MCF 10A (cell line): ENCODE results near the gene GAN. TPM values are rescaled to one million over a fixed set of nuclear protein-coding genes. Genes with fewer than 3 reads are reported as not detected.

Source experiments
- Bru-seq: library from RNA; stranded (reverse); fragments of 400-500 nt; gene quantifications from one replicate; lab custom pipeline; 2021; lab: Mats Ljungman, UMichigan
- BruChase-seq, 2 experiments: library from RNA; stranded (reverse); fragments of 400-500 nt; gene quantifications; one replicate each; lab custom pipeline; 2021; lab: Mats Ljungman, UMichigan
- BruUV-seq: library from RNA; stranded (reverse); fragments of 400-500 nt; replicated peaks from 2 replicates; lab custom pipeline; 2021; lab: Mats Ljungman, UMichigan
- CTCF ChIA-PET: fragments of 300-600 bp; sonication (Branson Sonifier 250); formaldehyde crosslinking; extraction: SDS; loops from one replicate; lab custom pipeline; 2021; ENCODE audit warnings: antibody characterized with exemption, inconsistent platforms; lab: Yijun Ruan, JAX
- POLR2A ChIA-PET: fragments of 300-600, 350-650 bp; sonication (Branson Sonifier 250); formaldehyde crosslinking; extraction: SDS; loops from one replicate; lab custom pipeline; 2020; ENCODE audit warnings: antibody characterized with exemption, inconsistent platforms; lab: Yijun Ruan, JAX
- DNase-seq: peaks from one replicate; pipeline ENCODE4 v3.0.0-alpha.2; 2018; ENCODE audit not compliant: unreplicated experiment
- H3K27ac Mint-ChIP-seq: one replicate; pipeline ENCODE4 v1.8.0; 2022; ENCODE audit warnings: mild to moderate bottlenecking, low read depth, mixed read lengths; ENCODE audit not compliant: unreplicated experiment
- H3K27me3 Mint-ChIP-seq: one replicate; pipeline ENCODE4 v1.8.0; 2022; ENCODE audit warnings: mixed read lengths; ENCODE audit not compliant: insufficient read depth, unreplicated experiment
- H3K36me3 Mint-ChIP-seq: one replicate; pipeline ENCODE4 v1.8.0; 2022; ENCODE audit warnings: mild to moderate bottlenecking, moderate library complexity, mixed read lengths; ENCODE audit not compliant: insufficient read depth, unreplicated experiment
- H3K4me1 Mint-ChIP-seq: one replicate; pipeline ENCODE4 v1.8.0; 2022; ENCODE audit warnings: mixed read lengths; ENCODE audit not compliant: insufficient read depth, unreplicated experiment
- H3K4me3 Mint-ChIP-seq: one replicate; pipeline ENCODE4 v1.8.0; 2022; ENCODE audit warnings: mild to moderate bottlenecking, moderate library complexity, mixed read lengths; ENCODE audit not compliant: unreplicated experiment
- H3K9me3 Mint-ChIP-seq: one replicate; pipeline ENCODE4 v1.8.0; 2022; ENCODE audit warnings: mixed read lengths; ENCODE audit not compliant: unreplicated experiment
- CTCF ChIP-seq: fragments of 200-600 bp; IDR thresholded peaks from one replicate; pipeline ENCODE4 v1.8.0; 2022; ENCODE audit warnings: antibody characterized with exemption, mild to moderate bottlenecking; ENCODE audit not compliant: unreplicated experiment
- intact Hi-C: fragments of 100-400 bp; cut with micrococcal nuclease; formaldehyde crosslinking; loops from 2 replicates; pipeline ENCODE4 v1.14.1; 2022
- long read RNA-seq: library from polyadenylated mRNA; stranded (forward); transcript quantifications from one replicate; pipeline ENCODE4 v2.0.0, GENCODE V29; 2022
- total RNA-seq: library from RNA; stranded (reverse); gene quantifications from 2 replicates; pipeline ENCODE4 v1.2.3, GENCODE V29; 2022

Gene GAN
- 12.4 and 17.2 TPM in 2 replicates for total RNA-seq
- Bru-seq, nascent RNA, result percentile 76 among the genes with signal in this experiment
- percentile 81 among the genes with signal in this experiment for BruChase-seq, experiment 1, labeled RNA remaining after a 6-hour chase
- BruChase-seq, experiment 2, labeled RNA remaining after a 2-hour chase, result percentile 85 among the genes with signal in this experiment
- long read RNA-seq, full-length matches to known transcripts, result 7 of 14 reads
- long read RNA-seq, partial matches to known transcripts, result 1 of 14 reads
- long read RNA-seq, other reads (novel, unspliced or antisense), result 6 of 14 reads

GRCh38 chr16:81314603-81315270, at the start of gene GAN:
Gene GAN (plus strand): TSS chr16:81314962. CDS start chr16:81315114, 152 bp downstream.
- peaks cover 22% of the 10 kb centered on the region for H3K4me1 Mint-ChIP-seq
- no peaks in the 10 kb centered on the region for H3K9me3 Mint-ChIP-seq
- peak within 1 kb of the TSS; percentile 93 for H3K4me3 Mint-ChIP-seq
- no peaks in the 10 kb centered on the region for H3K36me3 Mint-ChIP-seq
- H3K27me3 Mint-ChIP-seq, result no peaks in the 10 kb centered on the region
- intact Hi-C loops, result loop anchor here (2.0 to 10.0 kb wide), 4 partner anchors 38 to 280 kb away; partner anchors contain the start of genes ATMIN and C16orf46
- CTCF ChIA-PET, result interaction anchor here (0.6 to 2.1 kb wide), 11 partner anchors 10 to 1075 kb away, joined by 3 to 18 read pairs (median 5); partner anchors contain the start of gene C16orf46
- DNase-seq, result peak; percentile 95
- BruUV-seq, result no TSS peak
- POLR2A ChIA-PET, result interaction anchor here (0.6 to 3.0 kb wide), 30 partner anchors 10 to 1554 kb away, joined by 3 to 36 read pairs (median 5); partner anchors contain the start of genes ATMIN, BCO1, CENPN and CMC2
- peak within 1 kb of the TSS; percentile 74 for H3K27ac Mint-ChIP-seq
- TF ChIP-seq CTCF, result no peak

- Mint-ChIP-seq H3K9me3 (no peaks in the 10 kb centered on the region), H3K27ac (no peak overlapping the region), H3K27me3 (no peaks in the 10 kb centered on the region), H3K4me1 (peaks cover 24% of the 10 kb centered on the region), H3K4me3 (no peak overlapping the region), H3K36me3 (no peaks in the 10 kb centered on the region)
- no peak for TF ChIP-seq CTCF
- ChIA-PET CTCF (interaction anchor here (1.7 to 1.8 kb wide), 2 partner anchors 51 to 86 kb away, joined by 5 to 9 read pairs; no protein-coding TSS in a partner anchor), POLR2A (no interaction called here)
- intact Hi-C loops, result no loop called here
- no TSS peak for BruUV-seq
- no peak for DNase-seq
Measured at GRCh38 chr16:81265052-81265451, 49.7 kb upstream of the GAN start.

- Mint-ChIP-seq H3K9me3 (no peaks in the 10 kb centered on the region), H3K36me3 (no peaks in the 10 kb centered on the region), H3K4me1 (peaks cover 24% of the 10 kb centered on the region), H3K4me3 (peak overlapping the region; percentile 57), H3K27me3 (no peaks in the 10 kb centered on the region), H3K27ac (peak overlapping the region; percentile 12)
- ChIA-PET POLR2A (interaction anchor here (0.6 to 3.5 kb wide), 8 partner anchors 12 to 816 kb away, joined by 3 to 36 read pairs (median 4); partner anchors contain the start of genes BCO1 and GAN), CTCF (interaction anchor here (0.6 to 1.5 kb wide), 8 partner anchors 16 to 117 kb away, joined by 3 to 5 read pairs (median 3); no protein-coding TSS in a partner anchor)
- TF ChIP-seq CTCF, result no peak
- intact Hi-C loops, result no loop called here
- DNase-seq, result peak; percentile 85
- no TSS peak for BruUV-seq
Measured at GRCh38 chr16:81265658-81266451, 48.9 kb upstream of the GAN start.
